Activated B cell treated with CpG ODN at 0.5 μM for 24 hours (primary cell): ENCODE measurements around the gene DNAJC28. TPM values are rescaled to one million over a fixed set of nuclear protein-coding genes. Genes with fewer than 3 reads are reported as not detected.

Experiments
- ATAC-seq: fragments of 200-7000 bp; cut with Tn5 transposase; one replicate; pipeline ENCODE4 v1.10.0; 2021; ENCODE audit warnings: low read depth, mild to moderate bottlenecking, moderate library complexity
- CTCF ChIA-PET: fragments of 350-600 bp; sonication (Branson Sonifier 250); formaldehyde crosslinking; loops from one replicate; lab custom pipeline; 2021; ENCODE audit warnings: antibody characterized with exemption; lab: Charles Lee
- POLR2A ChIA-PET: fragments of 350-600 bp; sonication (Branson Sonifier 250); formaldehyde crosslinking; loops from one replicate; lab custom pipeline; 2021; ENCODE audit warnings: antibody characterized with exemption; lab: Charles Lee
- DNase-seq: peaks from one replicate; pipeline ENCODE4 v3.0.0; 2022
- H3K27ac Mint-ChIP-seq: one replicate; pipeline ENCODE4 v1.8.0; 2020; ENCODE audit warnings: mixed read lengths
- H3K27me3 Mint-ChIP-seq: one replicate; pipeline ENCODE4 v1.8.0; 2021; ENCODE audit warnings: mixed read lengths
- H3K36me3 Mint-ChIP-seq: one replicate; pipeline ENCODE4 v1.8.0; 2021; ENCODE audit warnings: low read depth, mixed read lengths
- H3K4me1 Mint-ChIP-seq: one replicate; pipeline ENCODE4 v1.8.0; 2021; ENCODE audit warnings: mixed read lengths
- H3K4me3 Mint-ChIP-seq: one replicate; pipeline ENCODE4 v1.8.0; 2020; ENCODE audit warnings: mild to moderate bottlenecking, mixed read lengths
- H3K9me3 Mint-ChIP-seq: one replicate; pipeline ENCODE4 v1.8.0; 2020; ENCODE audit warnings: mixed read lengths
- intact Hi-C: fragments of 100-400 bp; cut with micrococcal nuclease; formaldehyde crosslinking; loops from one replicate; pipeline ENCODE4 v1.15.1; 2024
- total RNA-seq: library from RNA; stranded (reverse); gene quantifications from 2 replicates; pipeline ENCODE4 v1.2.3, GENCODE V29; 2022
- TF ChIP-seq, protein P1 (sequence below): fragments of 200-600 bp; IDR thresholded peaks from one replicate; pipeline ENCODE4 v1.8.0; 2022; ENCODE audit warnings: antibody characterized with exemption, mild to moderate bottlenecking

The DNAJC28 gene
- total RNA-seq, 1 donor from 2014 or later: 0.53 TPM

DNA sequence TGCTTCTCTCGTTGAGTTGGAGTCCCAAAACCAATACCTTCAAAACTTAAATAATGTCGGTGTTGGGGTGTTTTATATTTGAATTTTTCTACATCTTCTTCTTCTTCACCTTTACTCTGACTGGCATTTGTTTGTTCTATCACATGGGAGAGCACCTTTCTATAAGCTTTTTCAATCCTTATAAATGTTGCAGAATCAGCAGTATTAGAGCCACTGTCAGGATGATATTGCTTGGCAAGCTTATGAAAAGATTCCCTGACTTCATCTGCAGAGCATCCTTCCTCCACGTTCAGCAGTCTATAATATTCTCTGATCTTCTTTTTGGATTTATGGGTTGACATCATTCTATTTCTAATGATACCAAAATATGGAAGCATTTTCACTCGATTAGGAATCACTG is 2.6 kb downstream of the DNAJC28 start:
- Mint-ChIP-seq H3K27me3 (no peaks in the 10 kb centered on the region), H3K4me3 (no peak overlapping the region), H3K36me3 (peaks cover 2% of the 10 kb centered on the region), H3K27ac (no peak overlapping the region), H3K9me3 (no peaks in the 10 kb centered on the region), H3K4me1 (peaks cover 10% of the 10 kb centered on the region)
- ATAC-seq (no peak), DNase-seq (no peak)
- TF ChIP-seq, protein P1, sequence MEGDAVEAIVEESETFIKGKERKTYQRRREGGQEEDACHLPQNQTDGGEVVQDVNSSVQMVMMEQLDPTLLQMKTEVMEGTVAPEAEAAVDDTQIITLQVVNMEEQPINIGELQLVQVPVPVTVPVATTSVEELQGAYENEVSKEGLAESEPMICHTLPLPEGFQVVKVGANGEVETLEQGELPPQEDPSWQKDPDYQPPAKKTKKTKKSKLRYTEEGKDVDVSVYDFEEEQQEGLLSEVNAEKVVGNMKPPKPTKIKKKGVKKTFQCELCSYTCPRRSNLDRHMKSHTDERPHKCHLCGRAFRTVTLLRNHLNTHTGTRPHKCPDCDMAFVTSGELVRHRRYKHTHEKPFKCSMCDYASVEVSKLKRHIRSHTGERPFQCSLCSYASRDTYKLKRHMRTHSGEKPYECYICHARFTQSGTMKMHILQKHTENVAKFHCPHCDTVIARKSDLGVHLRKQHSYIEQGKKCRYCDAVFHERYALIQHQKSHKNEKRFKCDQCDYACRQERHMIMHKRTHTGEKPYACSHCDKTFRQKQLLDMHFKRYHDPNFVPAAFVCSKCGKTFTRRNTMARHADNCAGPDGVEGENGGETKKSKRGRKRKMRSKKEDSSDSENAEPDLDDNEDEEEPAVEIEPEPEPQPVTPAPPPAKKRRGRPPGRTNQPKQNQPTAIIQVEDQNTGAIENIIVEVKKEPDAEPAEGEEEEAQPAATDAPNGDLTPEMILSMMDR: no peak
- intact Hi-C loops: no loop called here
- ChIA-PET CTCF (no interaction called here), POLR2A (interaction anchor here (0.9 kb wide), 1 partner anchor 7 kb away, joined by 3 read pairs; no protein-coding TSS in a partner anchor)

DNA sequence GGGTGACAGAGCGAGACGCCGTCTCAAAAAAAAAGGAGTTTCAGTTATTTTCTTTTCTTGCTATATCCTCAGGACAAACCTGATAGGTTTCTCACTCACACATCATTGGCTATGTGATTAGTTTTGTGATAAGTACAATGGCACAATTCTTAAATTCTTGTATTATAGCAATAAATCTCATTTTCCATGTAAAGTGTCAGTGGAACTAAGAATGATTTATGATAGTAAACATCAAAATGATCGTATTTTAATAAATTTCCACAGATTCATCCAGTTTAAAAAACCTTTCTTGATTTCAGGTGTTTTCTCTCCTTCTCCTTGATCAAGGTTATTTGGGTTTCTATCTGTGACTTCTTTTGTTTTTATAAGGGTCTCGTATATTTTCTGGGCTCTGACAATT is 3.5 kb downstream of the DNAJC28 start:
- no peak overlapping the region for H3K4me3 Mint-ChIP-seq
- peaks cover 2% of the 10 kb centered on the region for H3K36me3 Mint-ChIP-seq
- no peak for ATAC-seq

GRCh38 chr21:33481314-33481943 is 10.1 kb downstream of the DNAJC28 start:
- intact Hi-C loops: loop anchor here (5.0 kb wide), 1 partner anchor 869 kb away; the partner anchor contains the start of gene CFAP298
- DNase-seq (no peak), ATAC-seq (no peak)
- peak overlapping the region; percentile 92 for H3K4me3 Mint-ChIP-seq
- ChIA-PET POLR2A (interaction anchor here (0.7 to 3.4 kb wide), 4 partner anchors 8 to 159 kb away, joined by 3 to 71 read pairs (median 34); partner anchors contain the start of genes CRYZL1, DNAJC28, GART and SON), CTCF (no interaction called here)
- no peaks in the 10 kb centered on the region for H3K27me3 Mint-ChIP-seq
- H3K4me1 Mint-ChIP-seq: peaks cover 20% of the 10 kb centered on the region
- TF ChIP-seq, protein P1: no peak
- peaks cover 4% of the 10 kb centered on the region for H3K36me3 Mint-ChIP-seq
- H3K27ac Mint-ChIP-seq: no peak overlapping the region
- H3K9me3 Mint-ChIP-seq: no peaks in the 10 kb centered on the region

More for the DNA sequence above, 3.5 kb downstream of the DNAJC28 start:
- TF ChIP-seq, protein P1: no peak
- H3K9me3 Mint-ChIP-seq: no peaks in the 10 kb centered on the region
- H3K27ac Mint-ChIP-seq: no peak overlapping the region
- no peak for DNase-seq
- H3K4me1 Mint-ChIP-seq: peaks cover 10% of the 10 kb centered on the region
- intact Hi-C loops: no loop called here
- POLR2A ChIA-PET: no interaction called here
- no peaks in the 10 kb centered on the region for H3K27me3 Mint-ChIP-seq
- CTCF ChIA-PET: no interaction called here

- TF ChIP-seq, protein P1: no peak
- Mint-ChIP-seq H3K27me3 (no peaks in the 10 kb centered on the region), H3K27ac (peak overlapping the region; percentile 90), H3K4me3 (peak overlapping the region; percentile 92), H3K9me3 (no peaks in the 10 kb centered on the region), H3K36me3 (peaks cover 4% of the 10 kb centered on the region), H3K4me1 (peaks cover 20% of the 10 kb centered on the region)
- POLR2A ChIA-PET: interaction anchor here (0.7 to 3.4 kb wide), 19 partner anchors 11 to 868 kb away, joined by 3 to 71 read pairs (median 5); partner anchors contain the start of genes CRYZL1, DNAJC28, DONSON and GART
- ATAC-seq (no peak), DNase-seq (no peak)
- CTCF ChIA-PET: interaction anchor here (1.0 to 2.1 kb wide), 6 partner anchors 11 to 709 kb away, joined by 3 to 13 read pairs (median 6); partner anchors contain the start of genes DNAJC28 and PAXBP1
- intact Hi-C loops: loop anchor here (1.0 to 5.0 kb wide), 3 partner anchors 11 to 868 kb away; partner anchors contain the start of genes CFAP298, CRYZL1 and DNAJC28
Measured at GRCh38 chr21:33480481-33481103, 10.9 kb downstream of the DNAJC28 start.
